ENCODE results near the gene SLC9A1. TPM values are rescaled to one million over a fixed set of nuclear protein-coding genes. Genes with fewer than 3 reads are reported as not detected.

Gene SLC9A1
- polyA plus RNA-seq, 3 donors, result 4.5 to 14.2 (median 4.6) TPM

DNA sequence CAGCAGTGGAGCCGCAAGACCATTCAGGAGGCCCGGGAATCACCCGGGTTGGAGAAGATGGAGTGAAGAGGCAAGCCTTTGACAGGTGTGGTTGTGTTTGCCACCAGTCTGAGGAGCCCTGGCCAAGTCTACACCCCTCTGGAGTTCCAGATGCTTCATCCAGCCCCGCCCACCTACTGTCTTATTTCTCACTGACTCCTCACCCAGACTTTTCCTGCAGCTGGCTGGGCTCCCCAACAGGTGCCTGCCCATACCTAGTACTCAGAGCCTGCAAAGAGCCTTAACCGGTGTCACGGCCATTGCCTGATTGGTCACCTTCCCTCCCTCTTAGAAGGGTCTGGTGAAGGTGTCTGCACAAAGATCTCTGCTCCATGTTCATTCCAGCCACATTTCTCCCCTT lies 16.0 kb downstream of the SLC9A1 start:
- Mint-ChIP-seq H3K27me3 (ENCODE audit: low read depth in 3 of 3) (peaks cover 0 to 2% (median 0%) of the 10 kb centered on the region in 3 donors), H3K36me3 (peaks cover 36 to 38% of the 10 kb centered on the region in 2 donors), H3K4me3 (no peak overlapping the region), H3K4me1 (peaks cover 85% of the 10 kb centered on the region), H3K27ac (peak overlapping the region; percentile 48 to 100 (median 99)), H3K9me3 (peaks cover 0 to 2% (median 0%) of the 10 kb centered on the region in 7 donors)
- TF ChIP-seq CTCF (IDR thresholded peaks at IDR 0.05), result no peak
- H3K36me3 ChIP-seq (replicated peaks in 1 of 2; ENCODE audit: control insufficient read depth in 1 of 2, insufficient read depth in 2 of 2, low read length in 2 of 2), result peaks cover 0 to 16% of the 10 kb centered on the region in 2 donors
- no peak overlapping the region for H3K4me3 ChIP-seq (replicated peaks in 1 of 3; ENCODE audit: low read depth in 2 of 3, low read length in 3 of 3)
- H3K4me1 ChIP-seq (ENCODE audit: control insufficient read depth in 1 of 2, insufficient read depth in 2 of 2, low read length in 2 of 2), result peaks cover 62 to 64% of the 10 kb centered on the region in 2 donors
- no peak overlapping the region for H2AFZ ChIP-seq (ENCODE audit: insufficient read depth, low read depth, low read length, poor library complexity, severe bottlenecking)
- H3K4me2 ChIP-seq (replicated peaks; ENCODE audit: extremely low read depth, low read length, poor library complexity, severe bottlenecking), result no peak overlapping the region
- no peaks in the 10 kb centered on the region for H3K9me3 ChIP-seq (replicated peaks in 1 of 2; ENCODE audit: control insufficient read depth in 1 of 2, insufficient read depth in 1 of 2, low read length in 2 of 2)
- H3K27ac ChIP-seq (ENCODE audit: low read depth in 1 of 2, low read length in 2 of 2), result peak overlapping the region in 1 of 2 donors; percentile 99
- no peak overlapping the region for H3K9ac ChIP-seq (ENCODE audit: insufficient read depth, low read length, poor library complexity, severe bottlenecking)
- WGBS (ENCODE audit: insufficient coverage), result 100% methylated on average over 1 of the region's 6 CpGs
- peaks cover 3% of the 10 kb centered on the region for H4K20me1 ChIP-seq (ENCODE audit: insufficient read depth, low read length)
- DNase-seq, result no peak
- peaks cover 75% of the 10 kb centered on the region for H3K79me2 ChIP-seq (ENCODE audit: insufficient read depth, low read length)
- intact Hi-C loops (cut with micrococcal nuclease), result no loop called here
- no peaks in the 10 kb centered on the region for H3K27me3 ChIP-seq (ENCODE audit: control insufficient read depth in 2 of 2, insufficient read depth in 2 of 2, low read length in 2 of 2)

DNA sequence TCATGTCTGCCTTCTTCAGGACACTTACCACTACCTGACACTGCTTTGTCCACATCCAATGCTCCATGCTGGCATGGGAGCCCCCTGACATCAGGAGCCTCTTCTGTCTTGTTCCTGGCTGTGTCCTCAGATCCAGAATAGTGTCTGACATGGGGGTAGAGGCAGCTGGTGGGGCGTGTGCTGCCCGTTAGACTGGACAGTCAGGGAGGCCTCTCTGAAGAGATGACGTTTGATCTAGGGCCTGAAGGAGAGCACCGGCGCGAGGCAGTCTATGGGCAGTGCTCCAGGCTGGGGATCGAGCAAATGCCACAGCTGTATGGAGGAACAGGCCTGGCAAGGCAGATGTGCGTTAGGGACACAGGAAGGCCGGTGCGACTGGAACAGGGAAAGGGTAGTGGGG lies 16.6 kb downstream of the SLC9A1 start:
- Mint-ChIP-seq H3K27me3 (ENCODE audit: low read depth in 3 of 3) (peaks cover 0 to 2% (median 0%) of the 10 kb centered on the region in 3 donors), H3K27ac (peak overlapping the region; percentile 99 to 100 (median 99)), H3K9me3 (peaks cover 0 to 2% (median 0%) of the 10 kb centered on the region in 7 donors), H3K4me1 (peaks cover 89% of the 10 kb centered on the region), H3K36me3 (peaks cover 33 to 37% of the 10 kb centered on the region in 2 donors), H3K4me3 (peak overlapping the region in 1 of 2 donors; percentile 38)
- no peak for TF ChIP-seq CTCF (IDR thresholded peaks at IDR 0.05)
- H3K4me3 ChIP-seq (replicated peaks in 1 of 3; ENCODE audit: low read depth in 2 of 3, low read length in 3 of 3), result peak overlapping the region in 1 of 3 experiments; percentile 61
- H3K36me3 ChIP-seq (replicated peaks in 1 of 2; ENCODE audit: control insufficient read depth in 1 of 2, insufficient read depth in 2 of 2, low read length in 2 of 2), result peaks cover 0 to 11% of the 10 kb centered on the region in 2 donors
- H3K79me2 ChIP-seq (ENCODE audit: insufficient read depth, low read length), result peaks cover 70% of the 10 kb centered on the region
- DNase-seq, result no peak
- peak overlapping the region; percentile 97 to 99 for H3K27ac ChIP-seq (ENCODE audit: low read depth in 1 of 2, low read length in 2 of 2)
- intact Hi-C loops (cut with micrococcal nuclease), result no loop called here
- H3K27me3 ChIP-seq (ENCODE audit: control insufficient read depth in 2 of 2, insufficient read depth in 2 of 2, low read length in 2 of 2), result no peaks in the 10 kb centered on the region
- peak overlapping the region; percentile 64 for H3K9ac ChIP-seq (ENCODE audit: insufficient read depth, low read length, poor library complexity, severe bottlenecking)
- H3K4me1 ChIP-seq (ENCODE audit: control insufficient read depth in 1 of 2, insufficient read depth in 2 of 2, low read length in 2 of 2), result peaks cover 67 to 70% of the 10 kb centered on the region in 2 donors
- H2AFZ ChIP-seq (ENCODE audit: insufficient read depth, low read depth, low read length, poor library complexity, severe bottlenecking), result no peak overlapping the region
- no peaks in the 10 kb centered on the region for H3K9me3 ChIP-seq (replicated peaks in 1 of 2; ENCODE audit: control insufficient read depth in 1 of 2, insufficient read depth in 1 of 2, low read length in 2 of 2)
- peaks cover 3% of the 10 kb centered on the region for H4K20me1 ChIP-seq (ENCODE audit: insufficient read depth, low read length)
- H3K4me2 ChIP-seq (replicated peaks; ENCODE audit: extremely low read depth, low read length, poor library complexity, severe bottlenecking), result no peak overlapping the region
- 94% methylated on average over 10 of the region's 10 CpGs for WGBS (ENCODE audit: insufficient coverage)
